SK-N-SH (cell line): Measurements from ENCODE around the gene LPXN. TPM values are rescaled to one million over a fixed set of nuclear protein-coding genes. Genes with fewer than 3 reads are reported as not detected.

Experiments used
- CTCF ChIA-PET: fragments of 300-600, 350-600 bp; formaldehyde crosslinking; extraction: SDS; loops from one replicate; lab custom pipeline; 2021; lab: Yijun Ruan, JAX
- POLR2A ChIA-PET: fragments of 350-600 bp; sonication (Branson Sonifier 250); formaldehyde crosslinking; extraction: SDS; loops from one replicate; lab custom pipeline; 2020; ENCODE audit warnings: antibody characterized with exemption, inconsistent platforms; lab: Yijun Ruan, JAX
- DNase-seq: peaks from one replicate; pipeline ENCODE4 v3.0.0; 2012
- H2AFZ ChIP-seq: fragments of 200-600 bp; sonication (generic); 2 replicates; pipeline ENCODE4 v1.8.1; 2016; ENCODE audit warnings: antibody characterized with exemption, mild to moderate bottlenecking, low read depth
- H3F3A ChIP-seq: fragments of 200-600 bp; sonication (generic); replicated peaks from 2 replicates; pipeline ENCODE3; 2016; ENCODE audit warnings: antibody characterized with exemption, mild to moderate bottlenecking; ENCODE audit not compliant: insufficient read depth
- H3K27ac ChIP-seq, 2 experiments: fragments of 200-500 bp in 1 of 2; fragments of 200-600 bp in 1 of 2; sonication (Bioruptor generic) in 1 of 2; sonication (generic), shearing (Covaris generic) in 1 of 2; 2 replicates each; pipeline versions ENCODE4 v1.5.1 to v1.6.1; 2014 to 2016; ENCODE audit warnings: low read depth in 2 of 2, inconsistent platforms in 1 of 2, low read length in 1 of 2, mild to moderate bottlenecking in 1 of 2, mixed read lengths in 1 of 2
- H3K27me3 ChIP-seq: fragments of 200-600 bp; sonication (generic), shearing (Covaris generic); 2 replicates; pipeline ENCODE4 v1.6.1; 2016; ENCODE audit warnings: mixed run types; ENCODE audit not compliant: insufficient read depth
- H3K36me3 ChIP-seq, 2 experiments: fragments of 200-500 bp in 1 of 2; fragments of 200-600 bp in 1 of 2; sonication (Bioruptor generic) in 1 of 2; sonication (generic) in 1 of 2; replicated peaks in 1 of 2; 2 replicates each; pipeline versions ENCODE3 to v1.5.1; 2014 to 2016; ENCODE audit warnings: low read length in 1 of 2, mild to moderate bottlenecking in 1 of 2; ENCODE audit not compliant: insufficient read depth in 2 of 2, control insufficient read depth in 1 of 2
- H3K4me1 ChIP-seq, 2 experiments: fragments of 200-500 bp in 1 of 2; fragments of 200-600 bp in 1 of 2; sonication (Bioruptor generic) in 1 of 2; sonication (generic), shearing (Covaris generic) in 1 of 2; 2 replicates each; pipeline versions ENCODE4 v1.5.1 to v1.6.1; 2014 to 2016; ENCODE audit warnings: low read depth in 1 of 2, low read length in 1 of 2, mixed run types in 1 of 2; ENCODE audit not compliant: insufficient read depth in 2 of 2, control insufficient read depth in 1 of 2
- H3K4me2 ChIP-seq: fragments of 200-600 bp; sonication (generic), shearing (Covaris generic); 2 replicates; pipeline ENCODE4 v1.6.1; 2017; ENCODE audit warnings: mixed run types
- H3K4me3 ChIP-seq, 2 experiments: fragments of 200-500 bp in 1 of 2; fragments of 200-600 bp in 1 of 2; sonication (Bioruptor generic) in 1 of 2; sonication (generic), shearing (Covaris generic) in 1 of 2; 2 replicates each; pipeline versions ENCODE4 v1.5.1 to v1.8.1; 2014 to 2016; ENCODE audit warnings: low read depth in 2 of 2, inconsistent platforms in 1 of 2, low read length in 1 of 2, mild to moderate bottlenecking in 1 of 2, mixed read lengths in 1 of 2, moderate library complexity in 1 of 2
- H3K79me2 ChIP-seq: fragments of 200-600 bp; sonication (generic); 2 replicates; pipeline ENCODE4 v1.8.1; 2017; ENCODE audit warnings: mild to moderate bottlenecking; ENCODE audit not compliant: insufficient read depth
- H3K9ac ChIP-seq: fragments of 200-600 bp; sonication (generic); 2 replicates; pipeline ENCODE4 v1.6.1; 2017; ENCODE audit warnings: mixed run types
- H3K9me2 ChIP-seq: fragments of 200-600 bp; sonication (generic); 2 replicates; pipeline ENCODE4 v1.6.1; 2017; ENCODE audit warnings: mixed run types
- H3K9me3 ChIP-seq: fragments of 200-600 bp; sonication (generic); 2 replicates; pipeline ENCODE4 v1.6.1; 2017; ENCODE audit warnings: mixed run types, mild to moderate bottlenecking, moderate library complexity
- H4K20me1 ChIP-seq: fragments of 200-600 bp; sonication (generic); 2 replicates; pipeline ENCODE4 v1.6.1; 2017; ENCODE audit warnings: mild to moderate bottlenecking, mixed run types; ENCODE audit not compliant: insufficient read depth
- EP300 ChIP-seq, 2 experiments: IDR thresholded peaks; 2 replicates each; pipeline versions ENCODE4 v1.4.0 to v1.6.1; 2012; ENCODE audit warnings: borderline replicate concordance in 1 of 2, low read depth in 1 of 2, low read length in 1 of 2
- EZH2phosphoT487 ChIP-seq: fragments of 200-600 bp; sonication (generic); IDR thresholded peaks from 2 replicates; pipeline ENCODE4 v1.6.1; 2017; ENCODE audit warnings: low read depth, mixed run types, mild to moderate bottlenecking, antibody characterized with exemption, moderate library complexity, borderline replicate concordance
- FOXJ3 ChIP-seq: sonication (generic); formaldehyde crosslinking; IDR thresholded peaks from 2 replicates; pipeline ENCODE4 v1.5.1; 2020; ENCODE audit warnings: mild to moderate bottlenecking, missing genetic modification reagents
- FOXM1 ChIP-seq: IDR thresholded peaks from 2 replicates; pipeline ENCODE4 v1.4.0; 2012; ENCODE audit warnings: low read depth, mild to moderate bottlenecking
- GATA2 ChIP-seq: sonication (generic); formaldehyde crosslinking; IDR thresholded peaks from 2 replicates; pipeline ENCODE4 v1.5.0; 2020; ENCODE audit warnings: mild to moderate bottlenecking, missing genetic modification reagents
- IRF3 ChIP-seq: fragments of 150-350 bp; IDR thresholded peaks from 2 replicates; pipeline ENCODE4 v1.6.1; 2016; ENCODE audit warnings: mild to moderate bottlenecking, low read depth, low read length
- JUND ChIP-seq: IDR thresholded peaks from 2 replicates; pipeline ENCODE4 v1.4.0; 2012
- MAX ChIP-seq: IDR thresholded peaks from 2 replicates; pipeline ENCODE4 v1.4.0; 2012; ENCODE audit warnings: low read depth
- MXI1 ChIP-seq: IDR thresholded peaks from 2 replicates; pipeline ENCODE4 v1.6.1; 2012; ENCODE audit warnings: mild to moderate bottlenecking, low read depth, low read length, improper control_type of control experiment
- NFIC ChIP-seq: IDR thresholded peaks from 2 replicates; pipeline ENCODE4 v1.4.0; 2012; ENCODE audit warnings: borderline replicate concordance
- POLR2AphosphoS5 ChIP-seq: IDR thresholded peaks from 2 replicates; pipeline ENCODE4 v1.6.1; 2012; ENCODE audit warnings: low read depth, low read length
- RAD21 ChIP-seq: IDR thresholded peaks from 2 replicates; pipeline ENCODE4 v1.6.1; 2012; ENCODE audit warnings: mild to moderate bottlenecking, low read length
- RFX5 ChIP-seq: IDR thresholded peaks from 2 replicates; pipeline ENCODE4 v1.6.1; 2012; ENCODE audit warnings: mild to moderate bottlenecking, improper control_type of control experiment, low read length
- RXRA ChIP-seq: IDR thresholded peaks from 2 replicates; pipeline ENCODE4 v1.4.0; 2012; ENCODE audit warnings: low read depth, mild to moderate bottlenecking, borderline replicate concordance
- SIN3A ChIP-seq: IDR thresholded peaks from 2 replicates; pipeline ENCODE4 v1.6.1; 2012; ENCODE audit warnings: low read depth, mild to moderate bottlenecking, low read length, moderate library complexity, borderline replicate concordance
- TAF1 ChIP-seq: IDR thresholded peaks from 2 replicates; pipeline ENCODE4 v1.6.1; 2012; ENCODE audit warnings: low read depth, mild to moderate bottlenecking, low read length, moderate library complexity, borderline replicate concordance
- TCF12 ChIP-seq: IDR thresholded peaks from 2 replicates; pipeline ENCODE4 v1.4.0; 2012
- USF2 ChIP-seq: fragments of 150-350 bp; IDR thresholded peaks from 2 replicates; pipeline ENCODE4 v1.6.1; 2017; ENCODE audit warnings: antibody characterized with exemption, low read length, low read depth, borderline replicate concordance
- YY1 ChIP-seq: IDR thresholded peaks from 2 replicates; pipeline ENCODE4 v1.4.0; 2012; ENCODE audit warnings: low read depth, mild to moderate bottlenecking
- ZBTB33 ChIP-seq: IDR thresholded peaks from 2 replicates; pipeline ENCODE4 v1.4.0; 2012; ENCODE audit warnings: low read depth, borderline replicate concordance
- WGBS: methylation state at CpG from one replicate; pipeline ENCODE4 v1.1.6; 2017; ENCODE audit warnings: low lambda C conversion rate; 5-methylcytosine and 5-hydroxymethylcytosine counted together
- polyA plus RNA-seq, 3 experiments: library from polyadenylated mRNA; depleted of rRNA; stranded (reverse); fragments of >200 nt; gene quantifications; 2 replicates each; pipeline ENCODE4 v1.2.3, GENCODE V29; 2012

LPXN gene
- polyA plus RNA-seq, 1 of the 3 experiments (the other 2 are of a cell fraction), result 4.4 TPM

- TF ChIP-seq FOXJ3, result no peak
- TF ChIP-seq GATA2, result no peak
- no peak for TF ChIP-seq SIN3A
- TF ChIP-seq ZBTB33, result no peak
- no peak for TF ChIP-seq FOXM1
- no peak for TF ChIP-seq MAX
- TF ChIP-seq TCF12, result no peak
Measured at GRCh38 chr11:58600510-58600909, 24.9 kb upstream of the LPXN start (continued).

GRCh38 chr11:58597486-58598144 is 22.0 kb upstream of the LPXN start:
- Histone ChIP-seq H3K79me2 (peaks cover 99% of the 10 kb centered on the region), H3K4me2 (no peak overlapping the region), H3K36me3 (peaks cover 0 to 8% of the 10 kb centered on the region in 2 experiments), H3K9me3 (no peaks in the 10 kb centered on the region), H4K20me1 (peaks cover 60% of the 10 kb centered on the region), H3K27ac (no peak overlapping the region), H3K9ac (no peak overlapping the region), H3F3A (peaks cover 4% of the 10 kb centered on the region)
- CTCF ChIA-PET, result no interaction called here
- WGBS, result 94% methylated on average over 3 of the region's 3 CpGs
- TF ChIP-seq RFX5 (no peak), MXI1 (no peak), EP300 (IDR thresholded peaks at IDR 0.05; ENCODE audit: borderline replicate concordance in 1 of 2, low read depth in 1 of 2, low read length in 1 of 2) (no peak), SIN3A (no peak), RAD21 (no peak), RXRA (no peak)
- TF ChIP-seq, all 33 proteins: peak for 0
- Histone ChIP-seq H3K27me3 (no peaks in the 10 kb centered on the region), H2AFZ (no peak overlapping the region), H3K4me3 (no peak overlapping the region), H3K4me1 (no peaks in the 10 kb centered on the region; a peak in 2 of 4 replicates), H3K9me2 (no peaks in the 10 kb centered on the region)
- POLR2A ChIA-PET, result no interaction called here
- no peak for DNase-seq

- H3K4me3 ChIP-seq, result no peak overlapping the region
- peaks cover 4% of the 10 kb centered on the region for H3F3A ChIP-seq
- peaks cover 50% of the 10 kb centered on the region for H4K20me1 ChIP-seq
- no peaks in the 10 kb centered on the region for H3K9me2 ChIP-seq
- ChIA-PET CTCF (no interaction called here), POLR2A (no interaction called here)
- WGBS, result 89% methylated on average over 3 of the region's 3 CpGs
- no peaks in the 10 kb centered on the region for H3K9me3 ChIP-seq
- no peak overlapping the region for H3K27ac ChIP-seq
- no peak overlapping the region for H3K4me2 ChIP-seq
- H3K9ac ChIP-seq, result no peak overlapping the region
- H3K79me2 ChIP-seq, result peaks cover 99% of the 10 kb centered on the region
- no peaks in the 10 kb centered on the region for H3K27me3 ChIP-seq
- H3K36me3 ChIP-seq, result peaks cover 0 to 8% of the 10 kb centered on the region in 2 experiments
- H3K4me1 ChIP-seq, result no peaks in the 10 kb centered on the region; a peak in 2 of 4 replicates
- no peak overlapping the region for H2AFZ ChIP-seq
- no peak for DNase-seq
- TF ChIP-seq IRF3 (no peak), RAD21 (no peak), YY1 (no peak), SIN3A (no peak), TCF12 (no peak), EZH2phosphoT487 (no peak), USF2 (no peak), ZBTB33 (no peak), POLR2AphosphoS5 (no peak), JUND (no peak), NFIC (no peak), TAF1 (no peak)
Measured at GRCh38 chr11:58596621-58597020, 21.0 kb upstream of the LPXN start.
